Cardiac muscle cell (in vitro differentiated cells and primary cell): ENCODE data around the gene GTSE1. TPM values are rescaled to one million over a fixed set of nuclear protein-coding genes. Genes with fewer than 3 reads are reported as not detected.
A peak's percentile ranks its signal among the peaks of the same experiment; 100 is the strongest.

ENCODE experiments used
- DNase-seq, 2 donors: peaks; one replicate each; pipeline versions ENCODE4 v3.0.0 to v3.0.0-alpha.2; 2010 to 2017; ENCODE audit warnings: low read depth in 1 of 2, low spot score in 1 of 2
- H3K27ac ChIP-seq: fragments of 200-600 bp; sonication (generic); 2 replicates; pipeline ENCODE4 v1.5.1; 2016
- H3K27me3 ChIP-seq: fragments of 200-600 bp; sonication (generic); 2 replicates; pipeline ENCODE4 v1.6.0; 2016; ENCODE audit warnings: control low read depth
- H3K36me3 ChIP-seq: fragments of 200-600 bp; sonication (generic); 2 replicates; pipeline ENCODE4 v1.5.1; 2016; ENCODE audit warnings: control low read depth
- H3K4me1 ChIP-seq: fragments of 200-600 bp; sonication (generic); 2 replicates; pipeline ENCODE4 v1.8.1; 2017; ENCODE audit warnings: low read depth, mild to moderate bottlenecking, mixed run types
- H3K4me3 ChIP-seq: fragments of 200-600 bp; sonication (generic); 2 replicates; pipeline ENCODE4 v1.5.1; 2016; ENCODE audit warnings: mild to moderate bottlenecking
- H3K9me3 ChIP-seq: fragments of 200-600 bp; sonication (generic); 2 replicates; pipeline ENCODE4 v1.5.1; 2017; ENCODE audit warnings: low read depth, mild to moderate bottlenecking, control low read depth
- CTCF ChIP-seq: IDR thresholded peaks from 2 replicates; pipeline ENCODE4 v1.5.1; 2012; ENCODE audit warnings: low read depth, mild to moderate bottlenecking, low read length
- polyA plus RNA-seq: library from polyadenylated mRNA; unstranded; fragments of >200 nt; fragmentation: Nextera tagmentation; extraction: Ambion mirVana; gene quantifications from 2 replicates; pipeline ENCODE4 v1.2.1, GENCODE V29; 2016
- total RNA-seq: library from RNA; depleted of rRNA; stranded (reverse); fragments of >200 nt; gene quantifications from 2 replicates; pipeline ENCODE4 v1.2.3, GENCODE V29; 2016

GTSE1 gene
- total and polyA plus RNA-seq, 2 experiments from 2014 or later, result 5.4 to 28.7 TPM

GRCh38 chr22:46368422-46368821 is 71.8 kb downstream of the GTSE1 start:
- Histone ChIP-seq H3K9me3 (no peaks in the 10 kb centered on the region), H3K4me1 (peaks cover 8% of the 10 kb centered on the region), H3K4me3 (no peak overlapping the region), H3K36me3 (peaks cover 4% of the 10 kb centered on the region), H3K27me3 (no peaks in the 10 kb centered on the region), H3K27ac (no peak overlapping the region)
- no peak for DNase-seq
- TF ChIP-seq CTCF, result no peak

- TF ChIP-seq CTCF, result no peak
Measured at GRCh38 chr22:46368871-46369715, 72.4 kb downstream of the GTSE1 start.

GRCh38 chr22:46369716-46370583 is 73.3 kb downstream of the GTSE1 start:
- no peak overlapping the region for H3K4me3 ChIP-seq
- TF ChIP-seq CTCF, result no peak
- no peak for DNase-seq
- H3K27ac ChIP-seq, result peak overlapping the region; percentile 76
- peaks cover 4% of the 10 kb centered on the region for H3K36me3 ChIP-seq
- H3K27me3 ChIP-seq, result no peaks in the 10 kb centered on the region
- no peaks in the 10 kb centered on the region for H3K9me3 ChIP-seq
- H3K4me1 ChIP-seq, result peaks cover 8% of the 10 kb centered on the region

More at GRCh38 chr22:46368871-46369715, 72.4 kb downstream of the GTSE1 start:
- Histone ChIP-seq H3K27me3 (no peaks in the 10 kb centered on the region), H3K9me3 (no peaks in the 10 kb centered on the region), H3K27ac (no peak overlapping the region), H3K36me3 (peaks cover 4% of the 10 kb centered on the region), H3K4me1 (peaks cover 8% of the 10 kb centered on the region), H3K4me3 (no peak overlapping the region)
- no peak for DNase-seq

- H3K9me3 ChIP-seq, result no peaks in the 10 kb centered on the region
- peak overlapping the region; percentile 76 for H3K27ac ChIP-seq
- TF ChIP-seq CTCF, result no peak
- no peak overlapping the region for H3K4me3 ChIP-seq
- peaks cover 8% of the 10 kb centered on the region for H3K4me1 ChIP-seq
- DNase-seq, result no peak
- H3K36me3 ChIP-seq, result no peaks in the 10 kb centered on the region
- no peaks in the 10 kb centered on the region for H3K27me3 ChIP-seq
Measured at GRCh38 chr22:46370584-46371291, 74.1 kb downstream of the GTSE1 start.

GRCh38 chr22:46371623-46372226 is 75.1 kb downstream of the GTSE1 start:
- Histone ChIP-seq H3K9me3 (no peaks in the 10 kb centered on the region), H3K27me3 (no peaks in the 10 kb centered on the region), H3K4me1 (peaks cover 8% of the 10 kb centered on the region), H3K36me3 (no peaks in the 10 kb centered on the region), H3K4me3 (no peak overlapping the region), H3K27ac (no peak overlapping the region)
- TF ChIP-seq CTCF, result no peak
- DNase-seq, result no peak
